Stimulated activated CD4-positive, alpha-beta T cell treated with anti-CD3 and anti-CD28 coated beads, Interleukin-1b, Interleukin-23, amount 100 ng/mL, for 24 hours (primary cell): Measurements from ENCODE around the gene SLC5A10.
"Not testable (repeated sequence)": the region's sequence is repeated elsewhere in the genome, so short reads cannot be mapped to it uniquely, and the experiment has no call there.

Experiments used
- DNase-seq, 4 experiments: peaks; one replicate each; pipeline ENCODE4 v3.0.0-alpha.2; 2020; ENCODE audit warnings: low read depth in 4 of 4, low spot score in 1 of 4

SLC5A10 gene

DNA sequence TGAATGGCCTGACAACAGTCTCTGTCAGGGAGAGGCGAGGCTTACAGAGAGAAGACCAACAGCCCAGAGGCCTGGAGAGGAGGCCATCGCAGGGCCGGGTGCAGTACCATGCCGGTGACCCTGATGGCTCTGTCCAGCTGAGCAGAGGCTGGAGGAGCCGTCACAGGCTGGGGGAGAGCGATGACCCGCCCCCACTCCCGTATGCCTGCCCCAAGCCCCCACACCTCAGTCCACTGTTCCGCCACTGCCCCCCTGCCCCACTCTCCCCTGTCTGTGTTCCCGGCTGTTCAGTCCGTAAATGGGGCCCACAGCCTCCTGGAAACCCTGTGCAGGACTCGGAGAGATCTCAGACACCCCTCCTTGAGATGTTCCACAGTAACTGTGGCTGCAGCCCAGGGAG is 65.4 kb downstream of the SLC5A10 start:
- no peak for DNase-seq

DNA sequence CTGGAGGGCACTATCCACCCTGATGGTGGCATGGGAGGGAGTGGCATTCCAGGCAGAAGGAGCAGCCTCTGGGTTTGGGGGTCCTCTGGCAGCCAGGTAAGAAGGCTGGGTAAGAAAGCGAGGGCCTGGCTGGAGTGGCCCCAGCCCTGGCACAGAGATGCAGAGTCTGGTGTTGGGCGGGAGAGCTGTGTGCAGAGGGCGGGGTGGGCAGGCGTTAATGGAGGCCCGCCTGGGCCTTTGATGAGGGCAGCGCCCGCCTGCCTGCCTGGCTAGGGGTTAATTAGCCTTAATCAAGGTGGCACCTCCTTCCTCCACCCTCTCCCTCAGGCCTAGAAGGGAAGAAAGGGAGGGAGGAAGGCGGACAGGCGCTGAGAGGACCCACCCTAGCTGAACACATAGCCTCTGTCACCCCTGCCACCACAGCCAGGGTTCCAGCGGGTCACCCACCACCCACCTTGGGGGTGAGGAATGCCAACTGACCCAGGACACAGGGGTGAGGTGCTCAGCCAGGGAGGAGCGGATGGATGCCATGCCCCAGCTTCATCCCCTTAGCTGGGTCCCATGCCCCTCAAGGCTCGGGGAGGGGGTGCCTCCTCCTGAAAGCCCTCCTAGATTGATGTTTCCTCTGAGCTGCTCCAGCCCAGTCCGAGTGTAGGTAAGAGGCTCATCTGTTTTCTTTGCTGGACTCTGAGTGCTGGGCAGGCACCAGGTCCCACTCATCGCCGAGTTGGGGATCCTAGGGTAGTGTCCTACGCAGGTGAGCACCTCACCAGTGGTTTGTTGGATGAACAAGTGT is 66.0 kb downstream of the SLC5A10 start:
- no peak for DNase-seq

DNA sequence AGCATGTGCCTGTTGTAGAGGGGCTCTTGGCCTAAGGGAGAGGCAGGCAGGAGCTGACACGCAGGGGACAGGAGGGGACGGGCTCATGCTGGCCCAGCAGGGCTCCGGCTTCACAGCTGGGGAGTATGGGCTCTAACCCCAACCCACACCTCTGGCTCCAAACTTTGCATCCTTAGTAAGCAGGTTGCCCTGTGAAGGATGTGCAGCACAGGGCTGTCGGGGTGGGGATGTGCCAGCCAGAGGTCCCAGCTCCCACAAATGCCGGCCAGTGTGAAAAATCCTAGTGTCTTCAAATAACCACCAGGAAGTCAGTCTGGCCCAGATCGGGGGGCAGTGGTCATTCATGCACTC is 66.6 kb downstream of the SLC5A10 start:
- no peak for DNase-seq

DNA sequence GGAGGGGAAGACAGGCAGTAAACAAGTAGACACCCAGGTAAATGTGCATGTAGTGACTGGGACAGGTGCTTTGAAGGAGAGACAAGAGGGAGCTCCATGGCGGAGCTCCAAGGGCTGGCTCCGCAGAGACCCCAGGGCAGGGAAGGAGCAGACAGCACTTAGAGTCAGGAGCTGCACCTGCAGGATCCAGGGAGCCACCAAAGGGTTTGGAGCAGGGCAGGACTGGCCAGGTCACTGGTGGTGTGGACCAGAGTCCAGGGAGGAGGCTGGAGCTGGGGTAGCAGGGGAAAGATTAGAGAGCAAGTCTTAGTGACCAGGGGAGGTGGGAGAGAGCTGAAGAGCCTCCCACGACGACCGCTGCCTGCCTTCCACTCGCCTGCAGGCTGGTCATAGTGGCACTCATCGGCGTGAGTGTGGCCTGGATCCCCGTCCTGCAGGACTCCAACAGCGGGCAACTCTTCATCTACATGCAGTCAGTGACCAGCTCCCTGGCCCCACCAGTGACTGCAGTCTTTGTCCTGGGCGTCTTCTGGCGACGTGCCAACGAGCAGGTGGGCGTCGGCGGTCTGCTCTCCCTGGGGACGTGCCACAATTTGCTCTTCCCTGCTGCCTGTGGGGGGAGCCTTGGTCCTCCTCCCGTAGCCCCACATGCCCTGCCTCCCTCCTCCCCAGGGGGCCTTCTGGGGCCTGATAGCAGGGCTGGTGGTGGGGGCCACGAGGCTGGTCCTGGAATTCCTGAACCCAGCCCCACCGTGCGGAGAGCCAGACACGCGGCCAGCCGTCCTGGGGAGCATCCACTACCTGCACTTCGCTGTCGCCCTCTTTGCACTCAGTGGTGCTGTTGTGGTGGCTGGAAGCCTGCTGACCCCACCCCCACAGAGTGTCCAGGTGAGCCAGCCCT is 67.3 kb downstream of the SLC5A10 start:
- no peak for DNase-seq

DNA sequence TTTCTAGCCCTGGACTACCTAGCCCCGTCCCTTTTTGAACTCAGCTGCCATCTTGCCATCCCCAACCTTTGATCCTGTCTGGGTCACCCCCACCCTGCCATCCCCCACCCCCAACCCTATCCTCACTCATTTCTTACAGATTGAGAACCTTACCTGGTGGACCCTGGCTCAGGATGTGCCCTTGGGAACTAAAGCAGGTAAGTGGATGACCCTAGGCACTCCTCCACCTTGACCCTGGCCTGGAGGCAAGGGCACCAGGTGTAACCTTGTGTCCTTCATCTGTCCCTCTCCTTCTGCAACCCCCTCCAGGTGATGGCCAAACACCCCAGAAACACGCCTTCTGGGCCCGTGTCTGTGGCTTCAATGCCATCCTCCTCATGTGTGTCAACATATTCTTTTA is 68.1 kb downstream of the SLC5A10 start:
- DNase-seq: no peak

DNA sequence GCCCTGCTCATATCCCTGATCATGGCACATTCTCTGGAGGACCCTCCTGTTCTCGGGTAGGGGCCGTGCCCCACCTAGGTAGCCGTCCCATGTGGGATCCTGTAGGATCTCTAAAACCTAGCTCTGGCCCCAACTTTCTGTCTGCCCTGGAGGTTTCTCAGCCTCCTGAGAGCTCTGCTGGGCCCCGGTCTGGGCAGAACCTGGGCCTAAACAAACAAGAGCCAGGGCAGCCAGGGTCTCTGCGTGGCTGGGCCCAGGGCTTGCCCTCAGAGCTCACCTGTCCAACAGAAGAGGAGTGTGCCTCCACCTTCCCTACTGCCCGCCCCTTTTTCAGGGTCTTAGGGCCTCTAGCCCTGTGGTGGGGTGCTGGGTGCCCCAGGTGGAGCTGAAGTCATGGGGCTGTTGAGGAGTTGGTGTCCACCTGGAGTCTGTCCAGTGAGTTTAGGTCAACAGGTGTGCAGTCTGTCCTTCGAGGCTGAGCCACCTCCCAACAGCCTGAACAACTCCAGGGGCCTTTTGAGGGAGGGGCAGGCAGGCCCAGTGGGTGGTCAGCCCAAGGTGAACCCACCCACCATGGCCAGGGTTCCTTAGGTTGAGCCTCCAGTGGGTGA is 69.2 kb downstream of the SLC5A10 start:
- DNase-seq: not testable (repeated sequence)

DNA sequence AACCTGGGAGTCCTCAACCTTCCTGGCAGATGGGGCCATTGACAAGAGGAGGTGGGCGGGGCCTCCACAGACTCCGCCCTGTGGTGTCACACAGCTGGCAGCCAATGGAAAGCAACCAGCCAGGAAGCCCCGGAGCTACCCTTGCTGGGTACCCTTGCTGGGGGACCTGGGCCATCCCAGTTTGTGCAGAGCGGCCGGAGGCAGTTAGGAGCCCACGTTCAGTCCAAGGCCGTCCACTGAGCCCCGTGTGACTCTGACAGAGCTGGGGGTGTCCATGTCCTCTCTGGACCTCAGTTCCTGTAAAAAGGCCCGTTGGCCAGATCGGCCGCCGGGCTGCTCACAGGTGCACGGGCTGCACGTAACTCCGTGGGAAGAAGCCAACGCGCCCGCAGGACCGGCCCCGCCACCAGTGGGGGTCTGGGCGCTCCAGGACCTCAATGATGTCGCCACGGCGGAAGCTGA is 69.7 kb downstream of the SLC5A10 start:
- peak in 2 of 4 experiments; percentile 31 to 34 for DNase-seq

DNA sequence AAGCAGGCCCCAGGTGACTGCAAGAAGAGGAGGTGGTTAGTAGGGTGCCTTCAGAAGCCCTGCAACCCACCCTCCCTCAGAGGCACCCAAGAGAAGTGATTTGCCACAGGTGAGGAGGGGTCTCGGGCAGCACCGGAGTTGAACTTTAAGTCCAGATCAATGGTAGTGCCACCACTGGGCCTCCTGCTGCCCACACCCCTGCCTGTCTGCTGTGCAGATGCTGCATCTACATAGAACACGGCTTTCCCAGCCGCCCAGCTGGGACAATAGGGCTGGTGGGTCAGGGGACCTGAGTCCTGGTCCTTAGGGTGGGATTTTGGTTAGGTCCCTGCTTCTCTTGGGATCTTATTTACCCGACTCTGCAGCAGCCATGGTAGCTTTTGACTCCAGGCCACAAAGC is 70.2 kb downstream of the SLC5A10 start:
- DNase-seq: no peak

DNA sequence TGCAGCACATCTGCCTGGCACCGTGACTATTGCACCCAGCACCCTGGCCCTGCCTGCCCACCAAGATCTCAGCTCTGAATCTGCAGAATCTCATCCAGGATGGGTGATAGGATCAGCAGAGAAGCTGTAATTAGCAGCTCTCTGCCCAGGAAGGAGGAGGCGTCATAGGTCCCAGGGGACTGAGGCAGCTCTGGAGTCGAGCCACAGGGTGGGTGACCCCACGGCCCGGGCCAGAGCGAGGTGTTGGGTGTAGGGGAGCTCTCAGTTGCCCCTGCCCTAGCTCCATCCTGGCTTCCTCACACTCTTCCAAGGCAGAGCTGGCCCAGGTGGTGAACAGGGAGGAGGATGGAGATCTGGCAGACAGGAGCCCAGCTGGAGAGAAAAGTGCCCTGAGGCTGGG is 70.8 kb downstream of the SLC5A10 start:
- DNase-seq: no peak

DNA sequence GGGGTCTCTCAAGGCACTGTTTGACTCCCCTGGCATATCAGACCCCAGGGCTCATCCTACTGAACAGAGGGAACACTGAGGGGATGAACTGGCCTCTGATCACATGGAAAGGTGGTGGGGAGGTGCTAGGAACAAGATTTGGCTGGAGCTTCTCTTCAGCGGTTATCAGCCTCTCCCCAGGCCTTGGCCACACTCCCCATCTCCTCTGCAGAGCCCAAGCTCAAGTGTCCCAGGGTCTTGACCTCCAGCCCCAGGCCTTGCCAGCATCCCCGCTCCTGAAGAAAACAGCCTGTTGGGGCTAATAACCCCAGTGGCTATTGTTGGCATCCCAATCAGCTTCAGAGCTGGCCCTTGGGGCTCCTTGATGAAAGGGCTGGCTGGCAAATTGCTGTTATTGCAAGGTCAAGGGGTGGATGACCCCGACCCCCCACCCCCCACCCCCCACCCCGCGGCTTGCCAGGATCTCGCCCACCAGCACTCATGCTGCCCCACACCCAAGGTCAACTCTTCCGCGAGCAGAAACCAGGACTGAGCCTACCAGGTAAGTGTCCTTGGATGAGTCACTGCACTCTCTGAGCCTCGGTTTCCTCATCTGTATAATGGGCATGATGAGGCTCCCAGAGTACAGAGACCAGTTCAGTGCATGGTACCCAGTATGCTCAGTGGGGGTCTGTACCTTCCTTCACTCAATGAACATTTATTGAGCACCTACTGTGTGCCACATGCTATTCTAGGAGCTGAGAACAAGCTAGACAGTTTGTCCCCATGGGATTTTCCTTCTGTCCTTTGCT is 71.4 kb downstream of the SLC5A10 start:
- no peak for DNase-seq

DNA sequence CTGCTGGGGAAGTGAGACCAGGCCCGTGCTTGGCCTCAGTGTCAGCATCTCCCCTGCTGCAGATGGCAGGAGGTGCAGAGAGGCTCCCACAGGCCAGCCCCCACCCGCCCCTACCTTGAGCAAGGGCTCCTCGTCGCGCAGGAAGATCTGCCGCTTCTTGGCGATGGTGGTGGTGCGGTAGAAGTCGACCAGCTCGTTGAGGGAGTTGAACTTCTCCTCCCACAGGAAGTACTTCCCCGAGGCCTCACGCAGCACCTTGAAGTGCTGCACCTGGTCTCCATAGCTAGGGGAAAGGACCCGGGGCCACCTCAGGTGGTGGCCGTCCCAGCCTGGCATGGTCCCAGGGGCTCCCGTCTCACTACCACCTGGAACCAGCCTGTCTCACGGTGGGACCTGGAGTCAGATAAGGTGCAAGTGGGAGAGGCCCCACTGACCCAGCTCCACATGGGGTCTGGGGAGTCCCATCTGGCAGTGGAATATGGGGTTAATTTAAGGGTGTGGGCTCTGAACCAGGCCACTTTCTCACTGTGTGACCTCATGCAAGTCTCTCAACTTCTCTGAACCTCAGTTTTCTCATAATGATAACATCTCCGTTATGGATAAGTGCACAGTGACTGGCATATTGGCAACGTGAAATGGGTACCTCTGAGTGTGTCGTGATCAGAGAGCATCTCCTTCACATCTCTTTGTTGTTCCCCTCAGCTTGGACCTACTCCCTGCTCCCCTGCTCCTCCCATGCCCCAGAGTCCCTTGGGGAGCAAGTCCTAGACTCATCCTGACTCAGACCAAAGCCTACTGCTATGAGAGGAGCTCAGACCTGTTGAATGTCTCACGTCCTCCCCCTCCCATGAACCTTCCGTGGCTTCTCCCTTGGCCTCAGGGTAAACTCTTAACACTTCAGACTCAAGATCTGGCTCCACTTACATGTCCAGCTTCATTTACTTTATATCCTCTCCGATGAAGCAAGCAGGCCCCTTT is 72.4 kb downstream of the SLC5A10 start:
- no peak for DNase-seq

DNA sequence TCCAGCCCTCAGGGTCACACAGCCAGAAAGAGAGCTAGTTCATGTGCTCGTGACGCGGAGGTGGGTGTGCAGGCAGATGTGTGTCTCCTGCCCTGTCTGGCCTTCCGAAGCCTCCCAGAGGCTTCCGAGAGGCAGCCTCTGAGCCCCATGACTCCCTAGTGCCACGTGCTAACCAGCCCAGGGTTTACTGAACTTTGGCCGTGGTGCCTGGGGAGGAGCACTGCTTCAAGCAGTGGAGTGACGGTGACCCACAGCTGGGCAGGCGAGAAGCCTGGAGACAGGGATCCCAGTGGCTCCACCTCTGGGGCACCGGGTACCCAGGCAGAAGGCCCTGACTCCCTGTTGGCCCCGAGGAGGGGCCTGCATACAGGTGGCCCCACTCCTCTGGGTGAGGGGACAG is 76.7 kb downstream of the SLC5A10 start:
- DNase-seq: not testable (repeated sequence)

DNA sequence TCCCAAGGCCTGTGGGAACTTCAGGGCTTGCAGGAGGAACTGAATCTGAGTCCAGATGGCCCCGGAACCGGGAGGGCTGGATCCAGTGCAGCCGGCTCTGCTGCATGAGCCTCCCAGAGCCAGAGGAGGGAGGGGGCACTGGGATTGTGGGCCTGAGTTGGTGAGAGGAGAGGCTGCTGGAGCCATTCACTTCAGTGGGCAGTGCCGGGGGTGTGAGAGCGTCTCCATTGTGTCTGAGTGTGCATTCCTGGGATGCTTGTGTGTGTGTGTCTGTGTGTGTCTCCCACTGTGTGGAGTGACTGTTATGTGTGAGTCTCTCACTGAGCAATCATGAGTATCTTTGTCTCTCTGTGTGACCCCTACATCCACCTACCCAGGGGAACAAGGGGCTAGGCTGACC is 77.8 kb downstream of the SLC5A10 start:
- DNase-seq: not testable (repeated sequence)

DNA sequence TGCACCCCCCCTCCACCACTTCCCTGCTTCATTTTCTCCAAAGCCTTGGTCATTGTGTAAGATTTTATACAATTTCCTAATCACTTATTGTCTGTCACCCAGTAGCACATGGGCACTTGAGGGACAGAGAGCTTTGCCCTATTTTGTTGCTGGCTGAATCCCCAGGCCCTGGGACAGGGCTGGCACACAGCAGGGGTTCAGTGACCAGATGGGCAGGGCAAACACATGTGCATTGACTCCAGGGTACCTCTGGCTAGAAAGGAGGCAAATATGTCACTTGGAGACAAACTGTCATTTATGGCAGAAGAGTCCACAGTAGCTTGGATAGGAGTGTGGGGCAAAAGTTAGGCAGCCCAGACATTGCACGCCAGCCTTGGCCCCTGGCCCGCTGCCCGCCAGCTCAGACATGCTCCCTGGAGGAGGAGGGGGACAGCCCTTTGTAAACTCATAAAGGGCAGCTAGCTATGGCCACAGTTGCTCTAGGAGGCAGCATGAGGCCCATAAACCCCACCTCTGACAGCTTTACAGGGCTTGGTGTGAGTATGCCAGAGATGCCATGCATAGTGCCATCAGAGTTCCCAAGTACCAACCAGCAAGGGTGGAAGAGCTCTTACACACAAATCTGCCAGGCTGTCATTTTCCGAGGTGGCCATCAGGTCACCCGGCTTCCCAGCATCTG is 78.9 kb downstream of the SLC5A10 start:
- DNase-seq: not testable (repeated sequence)

DNA sequence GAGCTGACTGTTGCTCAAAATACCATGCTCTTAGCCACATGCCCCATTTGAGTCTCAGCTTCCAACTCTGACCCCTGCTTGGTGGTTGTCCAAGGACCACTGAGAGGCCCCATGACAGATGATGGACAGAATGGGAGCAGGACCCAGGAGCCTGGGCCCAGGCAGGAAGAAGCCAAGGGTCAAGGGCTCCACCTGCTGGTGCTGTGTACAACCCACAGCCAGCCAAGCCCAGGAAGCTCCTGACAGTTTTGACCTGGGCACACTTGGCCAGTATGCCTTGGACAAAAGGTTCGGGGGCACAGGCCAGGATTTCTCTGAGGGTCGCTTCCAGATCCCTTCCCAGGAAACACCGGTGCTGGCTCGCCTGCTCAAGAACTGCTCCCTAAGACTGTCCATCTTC is 79.8 kb downstream of the SLC5A10 start:
- DNase-seq: peak in 3 of 4 experiments; percentile 21 to 38 (median 23)

DNA sequence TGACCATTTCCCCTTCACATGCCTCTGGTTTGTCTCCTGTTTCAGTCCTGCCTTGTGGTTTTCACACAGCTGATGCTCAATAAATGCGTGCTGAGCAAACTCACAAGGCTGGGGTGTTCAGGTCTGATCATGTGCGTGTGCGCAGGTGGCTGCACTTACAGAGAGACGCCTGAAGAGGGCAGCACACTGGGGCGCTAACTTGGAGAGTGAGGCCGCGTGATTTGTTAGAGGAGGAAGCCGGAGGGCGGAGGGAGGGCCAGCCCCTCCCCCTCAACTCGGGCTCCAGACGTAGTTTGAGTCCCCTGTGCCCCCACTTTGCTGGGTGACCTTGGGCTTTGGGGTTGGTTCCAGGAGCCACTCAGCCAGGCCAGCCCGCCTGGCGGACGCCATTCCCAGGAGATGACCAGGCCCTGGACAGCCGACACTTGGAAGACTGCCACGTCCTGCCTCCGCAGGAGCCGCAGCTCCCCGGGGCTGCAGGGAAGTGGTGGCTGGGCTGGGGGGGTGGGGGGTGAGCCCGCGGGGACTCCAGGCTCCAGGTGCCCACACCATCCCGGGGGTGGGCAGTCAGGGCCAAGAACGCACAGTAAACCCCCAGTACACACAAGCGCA is 80.5 kb downstream of the SLC5A10 start:
- not testable (repeated sequence) for DNase-seq

DNA sequence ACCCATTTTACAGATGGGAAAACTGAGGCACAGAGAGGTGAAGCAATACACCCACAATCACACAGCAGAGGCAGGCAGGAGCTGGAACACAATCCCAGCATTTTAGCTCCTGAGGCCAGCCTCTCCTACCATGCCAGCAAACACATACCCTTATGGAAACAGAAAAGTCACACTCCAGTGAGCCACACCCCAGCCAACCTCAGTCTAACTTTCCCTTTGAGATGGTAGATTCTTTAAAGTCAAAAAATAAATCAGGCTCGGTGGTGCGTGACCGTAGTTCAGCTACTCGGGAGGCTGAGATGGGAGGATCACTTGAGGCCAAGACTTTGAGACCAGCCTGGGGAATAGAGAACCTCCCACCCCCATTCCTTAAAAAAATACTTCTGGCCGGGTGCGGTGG is 84.2 kb downstream of the SLC5A10 start:
- DNase-seq: not testable (repeated sequence)

DNA sequence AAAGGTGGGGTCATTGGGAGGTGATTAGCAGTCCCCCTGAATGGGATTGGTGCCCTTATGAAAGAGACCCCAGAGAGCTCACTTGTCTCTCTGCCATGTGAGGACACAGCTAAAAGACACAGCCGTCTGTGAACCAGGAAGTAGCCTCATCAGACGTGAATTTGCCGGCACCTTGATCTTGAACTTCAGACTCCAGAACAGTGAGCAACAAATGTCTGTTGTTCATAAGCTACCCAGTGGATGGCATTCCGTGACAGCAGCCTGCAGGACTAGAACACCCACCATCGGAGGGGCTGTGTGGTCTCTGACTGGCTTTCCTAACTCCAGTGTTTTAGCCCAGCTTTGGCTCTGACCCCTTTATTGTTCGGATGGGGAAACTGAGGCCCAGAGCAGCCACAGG is 85.6 kb downstream of the SLC5A10 start:
- not testable (repeated sequence) for DNase-seq

DNA sequence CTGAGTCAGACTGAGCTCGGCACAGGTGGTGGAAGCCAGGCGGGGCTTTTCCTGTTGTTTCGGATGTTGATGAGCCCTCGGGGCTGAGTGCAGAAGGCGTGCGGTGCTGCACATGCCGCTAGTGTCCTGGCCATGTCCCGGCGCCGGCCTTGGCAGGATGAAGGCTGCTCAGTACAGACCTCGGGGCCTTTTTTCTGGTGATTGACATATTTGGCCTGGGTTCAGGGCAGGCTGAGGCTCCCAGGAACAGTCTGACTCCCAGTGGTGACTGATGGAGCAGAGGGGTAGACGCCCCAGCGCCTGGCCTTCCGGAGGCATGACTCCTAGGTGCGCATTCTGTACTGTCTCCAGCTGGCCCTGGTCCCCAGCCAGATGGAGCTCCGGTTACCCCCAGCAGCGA is 86.0 kb downstream of the SLC5A10 start:
- not testable (repeated sequence) for DNase-seq
